Neural progenitor cell (in vitro differentiated cells): ENCODE data around the gene TAF11L3. TPM values are rescaled to one million over a fixed set of nuclear protein-coding genes. Genes with fewer than 3 reads are reported as not detected.
"Not testable (repeated sequence)": the region's sequence is repeated elsewhere in the genome, so short reads cannot be mapped to it uniquely, and the experiment has no call there.

ENCODE experiments used
- DNase-seq: peaks from one replicate; pipeline ENCODE4 v3.0.0-alpha.2; 2016; ENCODE audit warnings: low spot score
- H2AFZ ChIP-seq: fragments of 200-600 bp; sonication (generic); replicated peaks from 2 replicates; pipeline ENCODE4 v1.6.1; 2016; ENCODE audit warnings: antibody characterized with exemption
- H3F3A ChIP-seq: fragments of 200-600 bp; sonication (generic); 2 replicates; pipeline ENCODE4 v1.6.1; 2016; ENCODE audit warnings: antibody characterized with exemption, low read depth
- H3K27ac ChIP-seq: fragments of 200-600 bp; sonication (generic); 2 replicates; pipeline ENCODE4 v1.5.1; 2016; ENCODE audit warnings: mild to moderate bottlenecking
- H3K27me3 ChIP-seq: fragments of 200-600 bp; sonication (generic); 2 replicates; pipeline ENCODE4 v1.6.1; 2016; ENCODE audit warnings: mild to moderate bottlenecking, moderate library complexity
- H3K36me3 ChIP-seq: fragments of 200-600 bp; sonication (generic); 2 replicates; pipeline ENCODE4 v1.5.1; 2016
- H3K4me1 ChIP-seq: fragments of 200-600 bp; sonication (generic); 2 replicates; pipeline ENCODE4 v1.6.1; 2016; ENCODE audit warnings: mixed run types
- H3K4me2 ChIP-seq: fragments of 200-600 bp; sonication (generic); 2 replicates; pipeline ENCODE4 v1.6.1; 2016
- H3K4me3 ChIP-seq: fragments of 200-600 bp; sonication (generic); 2 replicates; pipeline ENCODE4 v1.5.1; 2016
- H3K79me2 ChIP-seq: fragments of 200-600 bp; sonication (generic); 2 replicates; pipeline ENCODE4 v1.6.1; 2016; ENCODE audit warnings: low read depth
- H3K9ac ChIP-seq: fragments of 200-600 bp; sonication (generic); 2 replicates; pipeline ENCODE4 v1.6.1; 2016
- H3K9me3 ChIP-seq: fragments of 200-600 bp; sonication (generic); 2 replicates; pipeline ENCODE4 v1.5.1; 2016; ENCODE audit warnings: low read depth
- H4K20me1 ChIP-seq: fragments of 200-600 bp; sonication (generic); 2 replicates; pipeline ENCODE4 v1.6.1; 2016; ENCODE audit warnings: low read depth
- H3K27ac Mint-ChIP-seq: 3 replicates; pipeline ENCODE4 v1.8.0; 2021; ENCODE audit warnings: mixed read lengths
- H3K27me3 Mint-ChIP-seq: 2 replicates; pipeline ENCODE4 v1.8.0; 2022; ENCODE audit warnings: low read depth, mild to moderate bottlenecking, inconsistent platforms, moderate library complexity, mixed read lengths; ENCODE audit not compliant: insufficient read depth
- H3K36me3 Mint-ChIP-seq: 3 replicates; pipeline ENCODE4 v1.8.0; 2021; ENCODE audit warnings: mixed read lengths
- H3K4me1 Mint-ChIP-seq: 3 replicates; pipeline ENCODE4 v1.8.0; 2021; ENCODE audit warnings: mixed read lengths
- H3K4me3 Mint-ChIP-seq: 3 replicates; pipeline ENCODE4 v1.8.0; 2021; ENCODE audit warnings: mild to moderate bottlenecking, moderate library complexity, mixed read lengths
- H3K9me3 Mint-ChIP-seq: 3 replicates; pipeline ENCODE4 v1.8.0; 2020; ENCODE audit warnings: mixed read lengths
- CTCF ChIP-seq: fragments of 200-600 bp; sonication (generic); IDR thresholded peaks from 2 replicates; pipeline ENCODE4 v1.5.1; 2017; ENCODE audit warnings: antibody characterized with exemption, mild to moderate bottlenecking
- EZH2 ChIP-seq: fragments of 200-600 bp; sonication (generic); IDR thresholded peaks from 2 replicates; pipeline ENCODE4 v1.6.1; 2017; ENCODE audit warnings: antibody characterized with exemption, mild to moderate bottlenecking, moderate library complexity
- EZH2phosphoT487 ChIP-seq: fragments of 200-600 bp; sonication (generic); IDR thresholded peaks from 2 replicates; pipeline ENCODE4 v1.6.1; 2017; ENCODE audit warnings: antibody characterized with exemption
- total RNA-seq: library from RNA; depleted of rRNA; stranded (reverse); fragments of >200 nt; gene quantifications from 2 replicates; pipeline ENCODE4 v1.2.3, GENCODE V29; 2015; ENCODE audit warnings: low replicate concordance

The TAF11L3 gene
- not detected in 2 replicates for total RNA-seq

- H3K4me3 Mint-ChIP-seq, H4K20me1 ChIP-seq, H3K9me3 ChIP-seq, H3K27ac Mint-ChIP-seq, H3K9me3 Mint-ChIP-seq, H3K79me2 ChIP-seq, H3K4me1 ChIP-seq, H3K36me3 Mint-ChIP-seq, H3K9ac ChIP-seq, H3F3A ChIP-seq, DNase-seq, H3K27ac ChIP-seq, H3K36me3 ChIP-seq, H3K27me3 ChIP-seq, H2AFZ ChIP-seq, H3K27me3 Mint-ChIP-seq, H3K4me1 Mint-ChIP-seq, H3K4me3 ChIP-seq, H3K4me2 ChIP-seq: not testable (repeated sequence)
Observed at GRCh38 chr5:17518067-17518466, at the start of gene TAF11L3. Gene TAF11L3 (plus strand): TSS chr5:17518367.

- no peaks in the 10 kb centered on the region for H3K9me3 ChIP-seq
- no peak overlapping the region for H3K9ac ChIP-seq
- no peaks in the 10 kb centered on the region for H3K36me3 ChIP-seq
- peaks cover 8% of the 10 kb centered on the region for H3K4me1 Mint-ChIP-seq
- no peak overlapping the region for H3K4me3 Mint-ChIP-seq
- H3K27me3 ChIP-seq, result no peaks in the 10 kb centered on the region
- no peaks in the 10 kb centered on the region for H4K20me1 ChIP-seq
- no peak overlapping the region for H2AFZ ChIP-seq
- no peaks in the 10 kb centered on the region for H3K9me3 Mint-ChIP-seq
- H3K79me2 ChIP-seq, result no peaks in the 10 kb centered on the region
- H3K4me2 ChIP-seq, result no peak overlapping the region
- DNase-seq, result no peak
- no peak overlapping the region for H3K27ac ChIP-seq
- H3K27ac Mint-ChIP-seq, result no peak overlapping the region
- H3K36me3 Mint-ChIP-seq, result no peaks in the 10 kb centered on the region
- H3K27me3 Mint-ChIP-seq, result peaks cover 2% of the 10 kb centered on the region
- no peak overlapping the region for H3K4me3 ChIP-seq
- peaks cover 4% of the 10 kb centered on the region for H3F3A ChIP-seq
- TF ChIP-seq EZH2 (no peak), CTCF (no peak), EZH2phosphoT487 (no peak)
- peaks cover 9% of the 10 kb centered on the region for H3K4me1 ChIP-seq
Observed at GRCh38 chr5:17470064-17470463, 48.1 kb upstream of the TAF11L3 start.

- not testable (repeated sequence) for H3K9me3 Mint-ChIP-seq
Observed at GRCh38 chr5:17475064-17475463, 43.1 kb upstream of the TAF11L3 start.

GRCh38 chr5:17477043-17477442, 41.1 kb upstream of the TAF11L3 start:
- TF ChIP-seq EZH2 (no peak), CTCF (no peak)
- no peaks in the 10 kb centered on the region for H3K27me3 ChIP-seq
- Mint-ChIP-seq H3K36me3 (no peaks in the 10 kb centered on the region), H3K27ac (no peak overlapping the region), H3K27me3 (no peaks in the 10 kb centered on the region), H3K9me3 (no peaks in the 10 kb centered on the region), H3K4me1 (no peaks in the 10 kb centered on the region), H3K4me3 (no peak overlapping the region)
- H2AFZ ChIP-seq, result no peak overlapping the region
- no peak for DNase-seq
- H3K4me3 ChIP-seq, result no peak overlapping the region
- H3K79me2 ChIP-seq, result no peaks in the 10 kb centered on the region
- no peaks in the 10 kb centered on the region for H3K9me3 ChIP-seq
- no peaks in the 10 kb centered on the region for H4K20me1 ChIP-seq
- no peaks in the 10 kb centered on the region for H3K36me3 ChIP-seq
- no peak overlapping the region for H3K9ac ChIP-seq
- H3K4me2 ChIP-seq, result no peak overlapping the region
- H3K4me1 ChIP-seq, result no peaks in the 10 kb centered on the region
- no peaks in the 10 kb centered on the region for H3F3A ChIP-seq
- no peak overlapping the region for H3K27ac ChIP-seq

More at GRCh38 chr5:17475064-17475463, 43.1 kb upstream of the TAF11L3 start:
- not testable (repeated sequence) for H2AFZ ChIP-seq, H3K27me3 ChIP-seq, H3K36me3 Mint-ChIP-seq, H3K79me2 ChIP-seq, H3K9me3 ChIP-seq, H3K27me3 Mint-ChIP-seq, H3F3A ChIP-seq, DNase-seq, H3K4me1 Mint-ChIP-seq, H4K20me1 ChIP-seq, H3K4me3 Mint-ChIP-seq, H3K4me3 ChIP-seq, H3K4me1 ChIP-seq, H3K9ac ChIP-seq, H3K4me2 ChIP-seq, H3K27ac ChIP-seq, H3K27ac Mint-ChIP-seq, H3K36me3 ChIP-seq
